A673 (cell line): ENCODE measurements around the gene PLD2. TPM values are rescaled to one million over a fixed set of nuclear protein-coding genes. Genes with fewer than 3 reads are reported as not detected.

ENCODE experiments used
- BruUV-seq: library from RNA; stranded (reverse); fragments of 400-500 nt; replicated peaks from 2 replicates; lab custom pipeline; 2021; lab: Mats Ljungman, UMichigan
- CTCF ChIA-PET: fragments of 300-600 bp; sonication (Branson Sonifier 250); formaldehyde crosslinking; loops from one replicate; lab custom pipeline; 2022; ENCODE audit warnings: antibody characterized with exemption; lab: Charles Lee
- POLR2A ChIA-PET: fragments of 300-600 bp; sonication (Branson Sonifier 250); formaldehyde crosslinking; loops from one replicate; lab custom pipeline; 2022; ENCODE audit warnings: antibody characterized with exemption; ENCODE audit not compliant: low non-redundant PET; lab: Charles Lee
- DNase-seq: peaks from one replicate; pipeline ENCODE4 v3.0.0-alpha.2; 2015; ENCODE audit warnings: low spot score
- H3K27ac ChIP-seq: fragments of 200-600 bp; sonication (generic); 2 replicates; pipeline ENCODE4 v1.5.1; 2016; ENCODE audit warnings: mixed run types, low read depth, mild to moderate bottlenecking, mixed read lengths, antibody characterized with exemption, low read length; ENCODE audit not compliant: poor library complexity, severe bottlenecking
- H3K27me3 ChIP-seq: fragments of 200-600 bp; sonication (generic); replicated peaks from 2 replicates; pipeline ENCODE4 v1.6.1; 2017; ENCODE audit warnings: mixed run types, low read depth, mild to moderate bottlenecking, mixed read lengths, antibody characterized with exemption, low read length; ENCODE audit not compliant: insufficient read depth, poor library complexity
- H3K36me3 ChIP-seq: fragments of 200-600 bp; sonication (generic); 2 replicates; pipeline ENCODE4 v1.6.1; 2016; ENCODE audit warnings: mixed run types, mild to moderate bottlenecking, mixed read lengths, antibody characterized with exemption, low read length; ENCODE audit not compliant: insufficient read depth, poor library complexity, severe bottlenecking
- H3K4me1 ChIP-seq: fragments of 200-600 bp; sonication (generic); 2 replicates; pipeline ENCODE4 v1.6.1; 2017; ENCODE audit warnings: mixed run types, mild to moderate bottlenecking, mixed read lengths, antibody characterized with exemption, low read length; ENCODE audit not compliant: insufficient read depth, poor library complexity, severe bottlenecking
- H3K4me3 ChIP-seq: fragments of 200-600 bp; sonication (generic); 2 replicates; pipeline ENCODE4 v1.5.1; 2016; ENCODE audit warnings: low read depth, mixed run types, mild to moderate bottlenecking, mixed read lengths, low read length; ENCODE audit not compliant: poor library complexity, severe bottlenecking
- H3K9me3 ChIP-seq: fragments of 200-600 bp; sonication (generic); 2 replicates; pipeline ENCODE4 v1.6.1; 2016; ENCODE audit warnings: mixed run types, low read depth, mild to moderate bottlenecking, mixed read lengths, antibody characterized with exemption, low read length; ENCODE audit not compliant: poor library complexity, severe bottlenecking
- EZH2 ChIP-seq: fragments of 200-600 bp; sonication (generic); IDR thresholded peaks from 2 replicates; pipeline ENCODE4 v1.6.1; 2017; ENCODE audit warnings: borderline replicate concordance, low read depth, mild to moderate bottlenecking, mixed read lengths, antibody characterized with exemption, low read length; ENCODE audit not compliant: poor library complexity, severe bottlenecking
- intact Hi-C: fragments of 100-400 bp; cut with micrococcal nuclease; formaldehyde crosslinking; loops from one replicate; pipeline ENCODE4 v1.10.0; 2022; ENCODE audit not compliant: unreplicated experiment
- total RNA-seq: library from RNA; stranded (reverse); gene quantifications from 2 replicates; pipeline ENCODE4 v1.2.3, GENCODE V29; 2021
- TF ChIP-seq, protein P1 (sequence below): fragments of 300-800, 200-600 bp; sonication (generic); conservative IDR thresholded peaks from 2 replicates; pipeline ENCODE4 v1.5.1; 2017; ENCODE audit warnings: low read depth, mild to moderate bottlenecking, antibody characterized with exemption, low read length, moderate library complexity, mixed read lengths

The PLD2 gene
- total RNA-seq, 1 experiment from 2014 or later: 20.1 TPM

DNA sequence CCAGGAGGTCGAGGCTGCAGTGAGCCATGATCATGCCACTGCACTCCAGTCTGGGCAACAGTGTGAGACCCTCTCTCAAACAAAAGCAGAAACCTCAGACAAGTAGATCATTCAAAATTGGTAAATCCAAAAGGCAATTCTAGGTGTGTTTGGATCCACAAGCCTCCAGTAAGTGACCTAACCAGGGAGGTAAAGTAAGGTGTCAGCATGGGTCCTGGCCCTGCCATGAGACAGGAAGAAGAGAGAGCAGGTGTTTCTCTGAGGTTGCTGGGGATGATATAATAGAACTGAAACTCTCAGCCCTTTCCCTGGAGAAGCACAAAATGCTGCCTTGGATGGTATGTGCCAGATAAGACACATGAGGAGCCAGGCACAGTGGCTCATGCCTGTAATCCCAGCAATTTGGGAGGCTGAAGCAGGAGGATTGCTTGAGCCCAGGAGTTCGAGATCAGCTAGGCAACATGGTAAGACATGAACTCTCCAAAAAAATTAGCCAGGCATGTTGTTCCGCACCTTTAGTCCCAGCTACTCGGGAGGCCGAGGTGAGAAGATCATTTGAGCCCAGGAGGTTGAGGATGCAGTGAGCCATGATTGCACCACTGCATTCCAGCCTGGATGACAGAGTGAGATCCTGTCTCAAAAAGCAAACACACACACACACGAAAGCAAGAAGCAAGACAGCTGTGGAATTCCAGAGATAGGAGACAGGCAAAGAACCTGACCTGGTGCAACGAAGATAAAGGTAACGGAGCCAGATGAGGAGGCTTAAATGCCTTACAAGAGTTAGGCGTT, 28.8 kb upstream of the PLD2 start:
- no peaks in the 10 kb centered on the region for H3K27me3 ChIP-seq
- no peaks in the 10 kb centered on the region for H3K4me1 ChIP-seq
- no peak overlapping the region for H3K4me3 ChIP-seq
- BruUV-seq: no TSS peak
- H3K36me3 ChIP-seq: no peaks in the 10 kb centered on the region
- H3K27ac ChIP-seq: no peak overlapping the region
- ChIA-PET CTCF (no interaction called here), POLR2A (no interaction called here)
- intact Hi-C loops: no loop called here
- no peaks in the 10 kb centered on the region for H3K9me3 ChIP-seq
- no peak for DNase-seq
- TF ChIP-seq, protein P1, sequence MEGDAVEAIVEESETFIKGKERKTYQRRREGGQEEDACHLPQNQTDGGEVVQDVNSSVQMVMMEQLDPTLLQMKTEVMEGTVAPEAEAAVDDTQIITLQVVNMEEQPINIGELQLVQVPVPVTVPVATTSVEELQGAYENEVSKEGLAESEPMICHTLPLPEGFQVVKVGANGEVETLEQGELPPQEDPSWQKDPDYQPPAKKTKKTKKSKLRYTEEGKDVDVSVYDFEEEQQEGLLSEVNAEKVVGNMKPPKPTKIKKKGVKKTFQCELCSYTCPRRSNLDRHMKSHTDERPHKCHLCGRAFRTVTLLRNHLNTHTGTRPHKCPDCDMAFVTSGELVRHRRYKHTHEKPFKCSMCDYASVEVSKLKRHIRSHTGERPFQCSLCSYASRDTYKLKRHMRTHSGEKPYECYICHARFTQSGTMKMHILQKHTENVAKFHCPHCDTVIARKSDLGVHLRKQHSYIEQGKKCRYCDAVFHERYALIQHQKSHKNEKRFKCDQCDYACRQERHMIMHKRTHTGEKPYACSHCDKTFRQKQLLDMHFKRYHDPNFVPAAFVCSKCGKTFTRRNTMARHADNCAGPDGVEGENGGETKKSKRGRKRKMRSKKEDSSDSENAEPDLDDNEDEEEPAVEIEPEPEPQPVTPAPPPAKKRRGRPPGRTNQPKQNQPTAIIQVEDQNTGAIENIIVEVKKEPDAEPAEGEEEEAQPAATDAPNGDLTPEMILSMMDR: no peak
- no peak for TF ChIP-seq EZH2

DNA sequence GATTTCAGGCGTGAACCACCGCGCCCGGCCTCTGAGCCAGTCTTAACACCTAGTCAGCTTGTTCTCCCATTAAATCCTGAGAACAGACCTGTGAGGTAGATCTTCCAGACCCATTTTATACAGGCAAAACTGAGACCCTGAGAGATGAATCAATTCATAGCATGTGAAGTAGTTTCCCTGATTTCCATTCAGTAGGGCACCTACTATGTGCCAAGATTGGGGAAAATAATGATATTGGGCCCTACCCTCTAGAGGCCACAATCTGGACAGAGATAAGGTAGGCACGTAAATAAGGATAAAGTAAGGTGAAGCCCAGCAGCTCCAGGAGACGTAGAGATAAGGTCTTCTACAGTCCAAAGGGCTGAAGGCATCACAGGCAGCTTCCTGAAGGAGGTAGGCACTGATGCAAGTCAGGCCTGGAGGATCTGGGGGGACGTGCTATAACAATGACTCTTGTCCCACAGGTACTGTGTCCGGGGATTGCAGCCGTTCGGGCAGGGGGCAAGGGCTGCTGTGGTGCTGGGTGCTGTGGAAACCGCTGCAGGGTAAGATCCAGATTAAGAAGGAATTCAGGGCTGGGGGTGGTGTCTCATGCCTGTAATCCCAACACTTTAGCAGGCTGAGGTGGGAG, 26.5 kb upstream of the PLD2 start:
- Histone ChIP-seq H3K4me1 (peaks cover 2% of the 10 kb centered on the region), H3K4me3 (no peak overlapping the region), H3K27me3 (no peaks in the 10 kb centered on the region), H3K9me3 (no peaks in the 10 kb centered on the region), H3K36me3 (no peaks in the 10 kb centered on the region), H3K27ac (no peak overlapping the region)
- BruUV-seq: no TSS peak
- POLR2A ChIA-PET: no interaction called here
- DNase-seq: no peak
- intact Hi-C loops: no loop called here
- CTCF ChIA-PET: no interaction called here
- TF ChIP-seq EZH2: no peak
- TF ChIP-seq, protein P1: no peak

DNA sequence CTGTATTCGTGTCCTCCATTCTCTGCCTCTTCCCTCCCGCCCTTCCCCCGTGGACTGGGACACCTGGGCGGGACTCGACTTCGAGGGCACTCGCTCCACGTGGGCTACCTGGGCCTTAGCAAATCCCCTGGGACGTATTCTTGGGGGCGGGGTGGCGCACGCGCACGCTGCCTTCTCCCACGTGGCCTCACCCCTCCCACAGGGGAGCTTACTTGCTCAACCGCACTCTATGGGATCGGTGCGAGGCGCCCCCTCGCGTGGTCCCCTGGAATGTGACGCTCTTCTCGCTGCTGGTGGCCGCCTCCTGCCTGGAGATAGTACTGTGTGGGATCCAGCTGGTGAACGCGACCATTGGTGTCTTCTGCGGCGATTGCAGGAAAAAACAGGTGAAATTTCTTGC, 24.3 kb upstream of the PLD2 start:
- intact Hi-C loops: no loop called here
- ChIA-PET POLR2A (no interaction called here), CTCF (no interaction called here)
- H3K9me3 ChIP-seq: no peaks in the 10 kb centered on the region
- peaks cover 21% of the 10 kb centered on the region for H3K4me1 ChIP-seq
- peak; percentile 23 for DNase-seq
- no peak overlapping the region for H3K27ac ChIP-seq
- H3K27me3 ChIP-seq: no peaks in the 10 kb centered on the region
- TF ChIP-seq, protein P1: peak; percentile 34; the same call in 1 of the 2 replicates
- no peak for TF ChIP-seq EZH2
- H3K36me3 ChIP-seq: no peaks in the 10 kb centered on the region
- no peak overlapping the region for H3K4me3 ChIP-seq
- BruUV-seq: no TSS peak
